Activated CD8-positive, alpha-beta memory T cell treated with anti-CD3 and anti-CD28 coated beads, Interleukin-2, amount 10 ng/mL, durations not matched to agents 7 days and 5 days (primary cell): ENCODE measurements around the gene C20orf202. TPM values are rescaled to one million over a fixed set of nuclear protein-coding genes. Genes with fewer than 3 reads are reported as not detected.

Source experiments
- ATAC-seq: fragments of 150-1000 bp; cut with Tn5 transposase; one replicate; pipeline ENCODE4 v1.10.0; 2021; ENCODE audit warnings: moderate library complexity
- CTCF ChIA-PET: fragments of 350-600 bp; sonication (Branson Sonifier 250); formaldehyde crosslinking; loops from one replicate; lab custom pipeline; 2021; ENCODE audit warnings: antibody characterized with exemption; lab: Charles Lee
- DNase-seq: peaks from one replicate; pipeline ENCODE4 v3.0.0-alpha.2; 2020
- H3K27ac Mint-ChIP-seq: one replicate; pipeline ENCODE4 v1.8.0; 2021; ENCODE audit warnings: mild to moderate bottlenecking, mixed read lengths
- H3K27me3 Mint-ChIP-seq: one replicate; pipeline ENCODE4 v1.8.0; 2021; ENCODE audit warnings: mixed read lengths
- H3K36me3 Mint-ChIP-seq: one replicate; pipeline ENCODE4 v1.8.0; 2021; ENCODE audit warnings: mild to moderate bottlenecking, mixed read lengths
- H3K4me1 Mint-ChIP-seq: one replicate; pipeline ENCODE4 v1.8.0; 2021; ENCODE audit warnings: mixed read lengths
- H3K4me3 Mint-ChIP-seq: one replicate; pipeline ENCODE4 v1.8.0; 2021; ENCODE audit warnings: mild to moderate bottlenecking, moderate library complexity, mixed read lengths
- H3K9me3 Mint-ChIP-seq: one replicate; pipeline ENCODE4 v1.8.0; 2022; ENCODE audit warnings: low read depth, mixed read lengths
- total RNA-seq, 2 experiments: library from RNA; stranded (reverse); gene quantifications; one replicate each; pipeline ENCODE4 v1.2.3, GENCODE V29; 2021

C20orf202 gene
- total RNA-seq, 2 experiments from 2014 or later = not detected

DNA sequence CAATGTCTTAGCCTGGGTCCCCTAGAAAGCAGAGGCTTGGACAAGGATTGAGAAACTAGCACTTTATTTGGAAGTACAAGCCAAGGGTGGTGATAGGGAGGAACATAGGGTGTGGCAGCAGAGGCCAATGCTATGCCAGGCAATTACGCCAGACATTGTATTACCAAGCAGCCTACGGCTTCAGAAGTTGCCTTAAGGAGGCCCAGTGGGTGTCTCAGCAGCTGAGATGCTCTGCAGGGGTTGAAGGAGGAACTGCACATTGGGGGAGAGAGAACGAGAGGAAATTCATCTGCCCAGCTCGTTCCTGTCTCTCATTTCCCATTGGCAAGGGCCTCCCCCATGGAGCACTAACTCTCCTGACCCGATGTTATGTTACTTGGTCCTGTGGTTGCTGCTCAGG is 859 bp downstream of the C20orf202 start:
- no peaks in the 10 kb centered on the region for H3K9me3 Mint-ChIP-seq
- ATAC-seq = no peak
- no peaks in the 10 kb centered on the region for H3K36me3 Mint-ChIP-seq
- CTCF ChIA-PET = interaction anchor here (1.0 to 2.4 kb wide), 3 partner anchors 9 to 95 kb away, joined by 3 to 11 read pairs (median 3); no protein-coding TSS in a partner anchor
- peaks cover 6% of the 10 kb centered on the region for H3K4me1 Mint-ChIP-seq
- no peak for DNase-seq
- H3K27ac Mint-ChIP-seq = no peak overlapping the region
- H3K27me3 Mint-ChIP-seq = peaks cover 5% of the 10 kb centered on the region
- no peak overlapping the region for H3K4me3 Mint-ChIP-seq

- H3K27me3 Mint-ChIP-seq = peaks cover 9% of the 10 kb centered on the region
- CTCF ChIA-PET = interaction anchor here (0.9 to 2.4 kb wide), 3 partner anchors 9 to 299 kb away, joined by 3 to 11 read pairs (median 5); no protein-coding TSS in a partner anchor
- no peaks in the 10 kb centered on the region for H3K36me3 Mint-ChIP-seq
- DNase-seq (no peak), ATAC-seq (no peak)
- H3K9me3 Mint-ChIP-seq = no peaks in the 10 kb centered on the region
- no peak overlapping the region for H3K27ac Mint-ChIP-seq
- peaks cover 6% of the 10 kb centered on the region for H3K4me1 Mint-ChIP-seq
- H3K4me3 Mint-ChIP-seq = no peak overlapping the region
Observed at GRCh38 chr20:1204576-1204975, 1.3 kb downstream of the C20orf202 start.

GRCh38 chr20:1205802-1206201 is 2.5 kb downstream of the C20orf202 start:
- no peaks in the 10 kb centered on the region for H3K4me1 Mint-ChIP-seq
- no peak for DNase-seq
- no peaks in the 10 kb centered on the region for H3K36me3 Mint-ChIP-seq
- H3K9me3 Mint-ChIP-seq = no peaks in the 10 kb centered on the region
- no peak for ATAC-seq
- H3K4me3 Mint-ChIP-seq = no peak overlapping the region
- CTCF ChIA-PET = interaction anchor here (0.9 to 1.6 kb wide), 3 partner anchors 8 to 298 kb away, joined by 3 to 6 read pairs (median 5); no protein-coding TSS in a partner anchor
- peaks cover 13% of the 10 kb centered on the region for H3K27me3 Mint-ChIP-seq
- H3K27ac Mint-ChIP-seq = no peak overlapping the region

DNA sequence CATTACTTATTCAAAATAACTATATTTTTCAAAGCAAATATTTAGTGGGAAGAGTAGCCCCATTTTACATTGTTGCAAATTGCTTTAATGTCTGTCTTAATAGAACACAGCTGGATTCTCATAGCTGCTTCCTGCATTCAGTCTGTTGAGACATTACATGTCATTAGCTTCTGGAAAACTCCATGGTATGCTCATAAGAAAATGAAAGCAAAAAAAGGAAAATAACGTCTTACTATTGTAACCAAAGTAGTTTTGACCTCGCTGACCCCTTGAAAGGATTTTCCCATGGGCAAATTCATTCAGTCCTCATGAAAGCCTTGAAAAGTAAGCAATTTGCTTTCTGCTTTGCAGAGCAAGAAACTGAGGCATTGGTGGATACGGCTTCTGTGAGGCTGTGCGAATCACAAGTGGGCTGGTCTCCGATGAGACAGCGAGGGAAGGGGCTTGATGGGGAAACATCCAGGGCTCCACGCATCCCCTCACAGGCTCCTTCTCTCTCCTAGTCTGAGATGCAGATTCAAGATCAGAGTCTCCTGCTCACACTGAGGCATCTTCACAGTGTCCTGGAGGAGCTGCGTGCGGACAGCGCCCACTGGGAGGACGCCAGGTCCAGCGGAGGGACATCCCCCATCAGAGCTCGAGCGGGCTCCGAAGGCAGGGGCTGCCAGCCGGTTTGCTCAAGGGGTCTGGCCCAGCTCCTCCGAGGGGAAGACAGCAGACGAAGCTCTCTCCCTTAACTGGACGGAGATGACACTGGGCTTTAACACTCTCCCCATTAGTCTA is 3.3 kb downstream of the C20orf202 start:
- H3K4me1 Mint-ChIP-seq = no peaks in the 10 kb centered on the region
- no peak overlapping the region for H3K27ac Mint-ChIP-seq
- peaks cover 13% of the 10 kb centered on the region for H3K27me3 Mint-ChIP-seq
- DNase-seq (no peak), ATAC-seq (no peak)
- no peaks in the 10 kb centered on the region for H3K9me3 Mint-ChIP-seq
- H3K4me3 Mint-ChIP-seq = no peak overlapping the region
- CTCF ChIA-PET = interaction anchor here (1.3 to 1.6 kb wide), 2 partner anchors 7 to 98 kb away, joined by 5 to 6 read pairs; no protein-coding TSS in a partner anchor
- no peaks in the 10 kb centered on the region for H3K36me3 Mint-ChIP-seq

DNA sequence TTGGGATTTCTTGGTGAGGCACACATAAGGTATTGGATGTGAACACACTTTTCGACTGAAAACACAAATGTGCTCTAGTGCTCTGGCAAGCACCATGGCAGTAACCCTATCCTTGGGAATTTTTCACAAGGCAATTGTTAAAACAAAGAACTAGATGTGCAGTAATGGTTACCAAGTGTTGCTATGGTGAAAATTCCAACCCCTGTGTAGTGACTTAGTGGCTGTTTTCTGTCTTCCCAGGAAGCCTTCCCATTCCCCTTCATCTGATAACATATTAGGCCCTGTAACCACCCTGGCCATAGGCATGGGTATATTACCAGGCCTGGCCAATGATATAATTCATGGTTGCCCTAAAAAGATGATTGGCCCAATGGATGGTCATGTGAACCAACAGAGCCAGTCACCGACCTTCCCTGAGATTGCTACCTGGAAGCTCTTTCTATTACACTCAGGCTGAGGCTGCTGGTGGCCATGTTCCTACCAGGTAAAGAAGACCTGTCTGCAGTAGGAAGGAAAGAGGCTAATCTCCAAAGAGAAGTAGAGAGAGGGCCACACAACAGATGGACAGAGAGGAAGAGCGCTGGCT is 4.1 kb downstream of the C20orf202 start:
- CTCF ChIA-PET = interaction anchor here (1.8 kb wide), 2 partner anchors 252 to 296 kb away, joined by 4 read pairs; no protein-coding TSS in a partner anchor
- Mint-ChIP-seq H3K36me3 (no peaks in the 10 kb centered on the region), H3K4me3 (no peak overlapping the region), H3K27me3 (peaks cover 13% of the 10 kb centered on the region), H3K27ac (no peak overlapping the region), H3K9me3 (no peaks in the 10 kb centered on the region), H3K4me1 (peaks cover under 1% of the 10 kb centered on the region)
- DNase-seq (no peak), ATAC-seq (no peak)

- no peak for DNase-seq
- no peaks in the 10 kb centered on the region for H3K9me3 Mint-ChIP-seq
- H3K27me3 Mint-ChIP-seq = peaks cover 15% of the 10 kb centered on the region
- no peak for ATAC-seq
- H3K4me3 Mint-ChIP-seq = no peak overlapping the region
- no peaks in the 10 kb centered on the region for H3K36me3 Mint-ChIP-seq
- CTCF ChIA-PET = interaction anchor here (0.8 to 7.1 kb wide), 6 partner anchors 13 to 391 kb away, joined by 3 to 44 read pairs (median 3); no protein-coding TSS in a partner anchor
- H3K27ac Mint-ChIP-seq = no peak overlapping the region
- H3K4me1 Mint-ChIP-seq = peaks cover 15% of the 10 kb centered on the region
Observed at GRCh38 chr20:1209447-1210387, 6.5 kb downstream of the C20orf202 start.

GRCh38 chr20:1210501-1210900 is 7.2 kb downstream of the C20orf202 start:
- CTCF ChIA-PET = interaction anchor here (0.8 to 7.1 kb wide), 6 partner anchors 25 to 392 kb away, joined by 3 to 44 read pairs (median 3); no protein-coding TSS in a partner anchor
- no peak overlapping the region for H3K4me3 Mint-ChIP-seq

DNA sequence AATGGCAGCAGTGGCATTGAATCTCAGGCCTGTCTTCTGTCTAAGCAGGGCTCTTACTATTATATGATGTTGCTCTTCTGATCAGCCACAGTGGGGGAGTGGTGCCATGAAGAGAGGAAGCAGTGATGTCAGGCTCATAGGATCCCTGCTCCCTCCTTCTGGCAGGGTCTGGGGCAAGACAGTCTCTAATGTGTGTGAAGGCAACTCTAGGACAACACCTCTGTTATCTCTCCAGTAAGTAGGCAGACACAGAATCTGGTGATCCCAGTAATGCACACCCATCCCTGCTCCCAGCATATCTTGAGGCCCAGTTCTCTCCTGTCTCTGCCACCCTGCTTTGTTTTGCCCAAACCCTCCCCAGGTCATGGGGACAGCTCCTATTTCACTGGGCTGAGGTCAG is 8.8 kb downstream of the C20orf202 start:
- no peaks in the 10 kb centered on the region for H3K36me3 Mint-ChIP-seq
- H3K4me3 Mint-ChIP-seq = no peak overlapping the region
- DNase-seq (no peak), ATAC-seq (no peak)
- CTCF ChIA-PET = interaction anchor here (0.6 to 7.1 kb wide), 14 partner anchors 9 to 512 kb away, joined by 3 to 44 read pairs (median 5); partner anchors contain the start of genes C20orf202, FAM110A and RAD21L1
- no peaks in the 10 kb centered on the region for H3K9me3 Mint-ChIP-seq
- H3K27me3 Mint-ChIP-seq = peaks cover 15% of the 10 kb centered on the region
- H3K27ac Mint-ChIP-seq = no peak overlapping the region
- H3K4me1 Mint-ChIP-seq = peaks cover 31% of the 10 kb centered on the region

More at GRCh38 chr20:1210501-1210900, 7.2 kb downstream of the C20orf202 start:
- peaks cover 22% of the 10 kb centered on the region for H3K4me1 Mint-ChIP-seq
- H3K27ac Mint-ChIP-seq = no peak overlapping the region
- H3K36me3 Mint-ChIP-seq = no peaks in the 10 kb centered on the region
- H3K9me3 Mint-ChIP-seq = no peaks in the 10 kb centered on the region
- no peak for DNase-seq
- no peak for ATAC-seq
- H3K27me3 Mint-ChIP-seq = peaks cover 15% of the 10 kb centered on the region

DNA sequence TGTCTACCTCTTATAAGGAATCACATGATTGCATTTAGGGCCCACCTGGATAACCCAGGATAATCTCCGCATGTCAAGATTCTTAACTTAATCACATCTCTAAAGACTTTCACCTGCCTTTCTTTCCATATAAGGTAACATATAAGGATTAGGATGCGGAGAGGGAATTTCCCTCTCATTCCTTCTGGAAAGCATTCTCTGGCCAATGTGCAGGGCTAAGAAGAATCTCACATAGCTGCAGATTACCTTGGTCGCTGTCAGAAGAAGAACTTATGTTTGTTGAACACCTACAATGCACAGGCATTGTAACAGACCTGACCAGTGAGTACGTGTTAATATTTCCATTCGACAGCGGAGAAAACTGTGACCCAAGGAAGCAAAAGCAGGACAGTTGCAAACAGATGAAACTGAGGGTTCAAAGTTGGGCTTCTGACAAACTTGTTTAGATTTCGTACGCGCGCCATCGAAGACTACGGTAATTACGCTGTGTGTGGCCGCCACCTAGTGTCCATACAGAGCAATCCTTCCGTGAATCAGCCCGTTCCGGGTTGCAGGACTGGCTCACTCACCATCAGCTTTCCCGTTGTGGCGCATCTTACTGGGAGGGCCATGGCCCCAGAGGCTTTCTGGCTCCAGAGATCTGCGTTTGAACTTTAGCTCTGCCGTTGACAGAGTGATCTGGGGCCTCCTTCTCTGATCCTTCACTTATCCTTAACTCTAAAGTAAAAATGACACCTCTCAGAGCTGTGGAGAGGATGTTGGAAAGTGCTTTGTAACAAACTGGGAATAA is 9.5 kb downstream of the C20orf202 start:
- Mint-ChIP-seq H3K27ac (no peak overlapping the region), H3K9me3 (no peaks in the 10 kb centered on the region), H3K27me3 (peaks cover 21% of the 10 kb centered on the region), H3K4me3 (no peak overlapping the region), H3K4me1 (peaks cover 31% of the 10 kb centered on the region), H3K36me3 (no peaks in the 10 kb centered on the region)
- CTCF ChIA-PET = interaction anchor here (0.6 to 7.1 kb wide), 31 partner anchors 7 to 513 kb away, joined by 3 to 44 read pairs (median 4); partner anchors contain the start of genes C20orf202, FAM110A and RAD21L1
- DNase-seq (peak; percentile 83), ATAC-seq (peak; percentile 96)

GRCh38 chr20:1214838-1215261 is 11.6 kb downstream of the C20orf202 start:
- Mint-ChIP-seq H3K27ac (no peak overlapping the region), H3K4me1 (peaks cover 31% of the 10 kb centered on the region), H3K9me3 (no peaks in the 10 kb centered on the region), H3K4me3 (no peak overlapping the region), H3K27me3 (peaks cover 27% of the 10 kb centered on the region), H3K36me3 (no peaks in the 10 kb centered on the region)
- DNase-seq (no peak), ATAC-seq (no peak)
- CTCF ChIA-PET = interaction anchor here (0.6 to 7.1 kb wide), 6 partner anchors 11 to 397 kb away, joined by 3 to 44 read pairs (median 5); partner anchors contain the start of genes C20orf202 and FAM110A

DNA sequence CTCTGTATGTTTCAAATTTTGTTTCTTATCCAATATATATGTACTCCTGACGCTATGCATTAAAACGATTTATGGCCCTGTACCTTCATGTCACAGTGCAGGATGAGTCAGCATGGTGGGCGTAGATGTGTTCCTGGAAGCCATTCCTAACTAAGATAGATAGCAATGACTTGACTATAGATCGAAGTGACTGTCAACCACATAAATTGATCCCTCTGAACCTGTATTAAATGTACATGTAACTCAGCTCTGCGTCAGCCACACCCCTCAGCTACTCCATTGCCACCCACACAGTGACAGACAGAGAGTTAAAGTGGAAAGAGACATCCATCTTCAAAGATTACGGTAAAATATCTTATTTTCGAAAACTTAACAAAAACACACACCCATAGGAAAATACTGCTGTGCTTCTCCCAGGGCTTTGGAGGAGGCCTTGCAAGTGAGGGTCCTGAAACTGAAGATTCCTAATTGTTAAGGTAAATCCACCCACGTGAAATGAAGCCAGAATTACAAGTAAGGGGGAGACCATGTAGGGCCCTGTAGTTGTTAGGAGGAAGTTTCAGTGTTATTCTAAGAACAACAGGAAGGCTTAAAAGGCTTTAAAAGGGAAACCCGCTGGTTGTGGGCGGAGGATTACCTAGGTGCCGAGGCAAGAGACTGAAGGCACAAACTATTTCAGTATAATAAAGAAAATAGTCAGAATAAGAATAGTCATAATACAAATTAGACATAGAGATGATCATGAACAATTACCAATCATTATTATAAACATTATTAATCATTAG is 12.3 kb downstream of the C20orf202 start:
- peak; percentile 55 for DNase-seq
- no peaks in the 10 kb centered on the region for H3K9me3 Mint-ChIP-seq
- peak overlapping the region; percentile 16 for H3K4me3 Mint-ChIP-seq

More for the DNA sequence above, 12.3 kb downstream of the C20orf202 start:
- H3K27ac Mint-ChIP-seq = peak overlapping the region; percentile 81
- no peaks in the 10 kb centered on the region for H3K36me3 Mint-ChIP-seq
- peak; percentile 48 for ATAC-seq
- H3K27me3 Mint-ChIP-seq = peaks cover 30% of the 10 kb centered on the region
- CTCF ChIA-PET = interaction anchor here (0.6 to 1.5 kb wide), 4 partner anchors 11 to 397 kb away, joined by 3 read pairs; partner anchors contain the start of genes C20orf202, FAM110A and RAD21L1
- peaks cover 31% of the 10 kb centered on the region for H3K4me1 Mint-ChIP-seq
